K562 (cell line): ENCODE data around the gene PRRG1. TPM values are rescaled to one million over a fixed set of nuclear protein-coding genes. Genes with fewer than 3 reads are reported as not detected.
"Not testable (repeated sequence)": the region's sequence is repeated elsewhere in the genome, so short reads cannot be mapped to it uniquely, and the experiment has no call there.

Experiments used
- ATAC-seq: fragments of 200-7000 bp; cut with Tn5 transposase; 3 replicates; pipeline ENCODE4 v1.9.1; 2020; ENCODE audit warnings: moderate library complexity
- BruUV-seq: library from RNA; stranded (reverse); fragments of 400-500 nt; replicated peaks from 2 replicates; lab custom pipeline; 2021; lab: Mats Ljungman, UMichigan
- CTCF ChIA-PET: fragments of 300-600 bp; formaldehyde crosslinking; extraction: SDS; loops from one replicate; lab custom pipeline; 2021; ENCODE audit warnings: low intra/inter-chr PET ratio; lab: Yijun Ruan, JAX
- POLR2A ChIA-PET: fragments of 300-600, 350-650 bp; sonication (Branson Sonifier 250); formaldehyde crosslinking; extraction: SDS; loops from one replicate; lab custom pipeline; 2021; ENCODE audit warnings: antibody characterized with exemption, inconsistent platforms; lab: Yijun Ruan, JAX
- DNase-seq, 4 experiments: peaks; one replicate each; pipeline versions ENCODE4 v3.0.0 to v3.0.0-alpha.2; 2011 to 2018; ENCODE audit warnings: low spot score in 3 of 4, mixed read lengths in 3 of 4; ENCODE audit errors: extremely low read depth in 1 of 4
- FAIRE-seq: peaks from 2 replicates; lab custom pipeline; 2011; peaks lifted over from hg19 to GRCh38; lab: Jason Lieb, UNC
- H2AFZ ChIP-seq: 2 replicates; pipeline ENCODE4 v1.6.0; 2011; ENCODE audit warnings: low read depth, low read length, control low read depth, inconsistent platforms
- H3K27ac ChIP-seq: fragments of 200-600 bp; 3 replicates; pipeline ENCODE4 v1.8.0; 2011; ENCODE audit warnings: low read depth, mild to moderate bottlenecking, control low read depth, inconsistent platforms, low read length, moderate library complexity, mixed read lengths; ENCODE audit errors: extremely low read depth
- H3K27me3 ChIP-seq, 2 experiments: fragments of 300-600 bp in 1 of 2; 2 replicates in 1 of 2; 3 replicates in 1 of 2; pipeline versions ENCODE4 v1.6.0 to v1.8.0; 2011; ENCODE audit warnings: inconsistent platforms in 2 of 2, low read length in 2 of 2, mild to moderate bottlenecking in 1 of 2, mixed read lengths in 1 of 2, moderate library complexity in 1 of 2; ENCODE audit not compliant: control insufficient read depth in 2 of 2, insufficient read depth in 2 of 2
- H3K36me3 ChIP-seq: fragments of 300-600 bp; 3 replicates; pipeline ENCODE4 v1.8.0; 2011; ENCODE audit warnings: mild to moderate bottlenecking, low read length, inconsistent platforms; ENCODE audit not compliant: control insufficient read depth, insufficient read depth
- H3K4me1 ChIP-seq, 2 experiments: fragments of 200-600 bp in 1 of 2; replicated peaks in 1 of 2; 2 replicates in 1 of 2; 3 replicates in 1 of 2; pipeline versions ENCODE4 v1.5.1 to v1.8.0; 2011; ENCODE audit warnings: inconsistent platforms in 2 of 2, low read length in 2 of 2, mild to moderate bottlenecking in 1 of 2, mixed read lengths in 1 of 2, moderate library complexity in 1 of 2; ENCODE audit not compliant: control insufficient read depth in 2 of 2, insufficient read depth in 2 of 2
- H3K4me2 ChIP-seq: 2 replicates; pipeline ENCODE4 v1.6.1; 2011; ENCODE audit warnings: low read length, control low read depth, inconsistent platforms, mixed read lengths; ENCODE audit not compliant: insufficient read depth
- H3K4me3 ChIP-seq: fragments of 200-600 bp; sonication (generic), shearing (Covaris generic); 2 replicates; pipeline ENCODE4 v1.5.1; 2016; ENCODE audit warnings: control low read depth, inconsistent platforms
- H3K79me2 ChIP-seq: fragments of 200-600 bp; 3 replicates; pipeline ENCODE4 v1.8.0; 2011; ENCODE audit warnings: low read length, inconsistent platforms; ENCODE audit not compliant: control insufficient read depth, insufficient read depth
- H3K9ac ChIP-seq, 2 experiments: 2 replicates each; pipeline versions ENCODE4 v1.6.0 to v1.6.1; 2011; ENCODE audit warnings: low read depth in 2 of 2, low read length in 2 of 2, control low read depth in 1 of 2, inconsistent platforms in 1 of 2, mild to moderate bottlenecking in 1 of 2, mixed read lengths in 1 of 2; ENCODE audit not compliant: insufficient read depth in 1 of 2
- H3K9me1 ChIP-seq: one replicate; pipeline ENCODE4 v1.6.0; 2011; ENCODE audit warnings: inconsistent platforms, mild to moderate bottlenecking, low read length, moderate library complexity; ENCODE audit not compliant: control insufficient read depth, insufficient read depth
- H3K9me3 ChIP-seq: replicated peaks from 2 replicates; pipeline ENCODE4 v1.5.1; 2011; ENCODE audit warnings: low read depth, low read length, inconsistent platforms; ENCODE audit not compliant: control insufficient read depth, insufficient read depth
- H4K20me1 ChIP-seq: replicated peaks from 2 replicates; pipeline ENCODE4 v1.6.1; 2011; ENCODE audit warnings: low read length, inconsistent platforms, mixed read lengths; ENCODE audit not compliant: control insufficient read depth, insufficient read depth
- ARHGAP35 ChIP-seq: fragments of 450-650 bp; IDR thresholded peaks from 2 replicates; pipeline ENCODE4 v1.6.1; 2018; ENCODE audit not compliant: partially characterized antibody
- BHLHE40 ChIP-seq: IDR thresholded peaks from 2 replicates; pipeline ENCODE4 v1.6.1; 2011; ENCODE audit warnings: low read length, improper control_type of control experiment
- COPS2 ChIP-seq: fragments of 450-650 bp; conservative IDR thresholded peaks from 2 replicates; pipeline ENCODE4 v1.6.1; 2016; ENCODE audit warnings: mild to moderate bottlenecking, moderate library complexity
- GATAD2A ChIP-seq: fragments of 450-650 bp; IDR thresholded peaks from 2 replicates; pipeline ENCODE4 v1.6.1; 2017
- KLF6 ChIP-seq: fragments of 250-450 bp; sonication (Bioruptor Pico); IDR thresholded peaks from 2 replicates; pipeline ENCODE4 v1.4.0; 2020; ENCODE audit warnings: mild to moderate bottlenecking, moderate library complexity, borderline replicate concordance
- MAFF ChIP-seq: IDR thresholded peaks from 2 replicates; pipeline ENCODE4 v1.6.1; 2012; ENCODE audit warnings: low read length, improper control_type of control experiment
- MAZ ChIP-seq, 2 experiments: fragments of 450-650 bp in 1 of 2; sonication (generic) in 1 of 2; formaldehyde crosslinking; IDR thresholded peaks in 1 of 2; conservative IDR thresholded peaks in 1 of 2; 2 replicates each; pipeline versions ENCODE4 v1.4.0 to v1.5.0; 2020; ENCODE audit warnings: mild to moderate bottlenecking in 1 of 2, missing genetic modification reagents in 1 of 2
- NFRKB ChIP-seq: fragments of 450-650 bp; IDR thresholded peaks from 2 replicates; pipeline ENCODE4 v1.6.1; 2016; ENCODE audit warnings: low read depth
- RB1 ChIP-seq: fragments of 450-650 bp; IDR thresholded peaks from 2 replicates; pipeline ENCODE4 v1.6.1; 2017; ENCODE audit warnings: low read depth, mild to moderate bottlenecking
- SP2 ChIP-seq: IDR thresholded peaks from 2 replicates; pipeline ENCODE4 v1.6.1; 2011; ENCODE audit warnings: mild to moderate bottlenecking, low read depth, low read length, moderate library complexity; ENCODE audit not compliant: poor library complexity, severe bottlenecking; ENCODE audit errors: extremely low read depth
- TAL1 ChIP-seq: fragments of 450-650 bp; IDR thresholded peaks from 2 replicates; pipeline ENCODE4 v1.6.1; 2016; ENCODE audit warnings: mild to moderate bottlenecking
- TRIM28 ChIP-seq: fragments of 450-650 bp; IDR thresholded peaks from 2 replicates; pipeline ENCODE4 v1.6.1; 2017
- ZSCAN32 ChIP-seq: fragments of 450-650 bp; formaldehyde crosslinking; IDR thresholded peaks from 2 replicates; pipeline ENCODE4 v1.4.0; 2020; ENCODE audit warnings: mild to moderate bottlenecking, moderate library complexity
- WGBS: fragments of 100-300 bp; shearing (Covaris generic); methylation state at CpG from one replicate; pipeline ENCODE4 v1.1.6; 2016; ENCODE audit warnings: low coverage, mixed read lengths; ENCODE audit not compliant: insufficient coverage; ENCODE audit errors: missing lambda C conversion rate; 5-methylcytosine and 5-hydroxymethylcytosine counted together
- in situ Hi-C: fragments of 300-500 bp; cut with MboI; formaldehyde crosslinking; loops from 4 replicates; pipeline ENCODE4 v1.15.0; 2018; ENCODE audit warnings: inconsistent platforms, mixed read lengths
- intact Hi-C: fragments of 100-400 bp; cut with micrococcal nuclease; formaldehyde crosslinking; loops from 2 replicates; pipeline ENCODE4 v1.14.2; 2022
- polyA plus RNA-seq, 8 experiments: library from polyadenylated mRNA; depleted of rRNA in 4 of 8; stranded (reverse) in 5 of 8; unstranded in 3 of 8; fragments of >200 nt; fragmentation: Nextera tagmentation in 2 of 8; fragmentation: Illumina TruSeq in 1 of 8; extraction: Ambion mirVana in 2 of 8; extraction: Trizol in 1 of 8; gene quantifications; 2 replicates each; pipeline versions ENCODE4 v1.2.1 to v1.2.3, GENCODE V29; 2011 to 2014; ENCODE audit warnings: inconsistent platforms in 1 of 8, missing spikeins in 1 of 8
- total RNA-seq, 7 experiments: library from RNA; depleted of rRNA in 6 of 7; stranded (reverse); fragments of >200 nt in 6 of 7; fragmentation: Illumina TruSeq in 2 of 7; extraction: Trizol in 2 of 7; gene quantifications; 2 replicates each; pipeline versions ENCODE4 v1.2.1 to v1.2.3, GENCODE V29; 2011 to 2021; ENCODE audit warnings: low replicate concordance in 1 of 7

The PRRG1 gene
- total and polyA plus RNA-seq, 9 of the 15 experiments (the other 6 are each of a cell fraction or from before 2014, with no cell fraction given), result 1.7 to 11.8 (median 4.2) TPM

DNA sequence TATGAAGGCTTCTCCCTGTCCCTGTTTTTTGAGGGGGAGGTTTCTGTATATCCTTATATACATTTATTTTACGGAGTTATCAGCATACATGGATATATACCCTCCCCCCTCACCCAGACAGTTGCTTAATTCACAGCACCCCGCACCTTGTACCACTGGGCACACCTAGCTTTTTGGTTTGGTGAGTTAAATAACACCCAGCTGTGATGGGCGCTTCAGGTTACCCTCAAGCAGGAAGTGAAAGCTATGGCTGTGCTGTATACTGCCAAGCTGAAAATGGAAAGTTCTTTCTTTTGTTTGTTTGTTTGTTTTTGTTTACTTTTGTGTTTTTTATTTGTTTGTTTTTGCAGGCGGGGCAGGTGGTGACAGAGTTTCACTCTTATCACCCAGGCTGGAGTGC is 150.5 kb downstream of the PRRG1 start:
- H3K27me3 ChIP-seq, H3K9me1 ChIP-seq, ATAC-seq, H2AFZ ChIP-seq, H3K36me3 ChIP-seq, FAIRE-seq, H3K4me2 ChIP-seq, H4K20me1 ChIP-seq, H3K4me1 ChIP-seq, POLR2A ChIA-PET, DNase-seq, H3K79me2 ChIP-seq, H3K9ac ChIP-seq, H3K27ac ChIP-seq, CTCF ChIA-PET, H3K9me3 ChIP-seq, BruUV-seq, H3K4me3 ChIP-seq: not testable (repeated sequence)
- 0% methylated on average over 1 of the region's 4 CpGs for WGBS
- intact Hi-C loops (loop anchor here (10.0 kb wide), 2 partner anchors 245 to 675 kb away; no protein-coding TSS in a partner anchor), in situ Hi-C loops (loop anchor here (25.0 kb wide), 1 partner anchor 663 kb away; no protein-coding TSS in a partner anchor)

- peaks cover 0 to 3% of the 10 kb centered on the region in 2 experiments; a peak in 1 of 5 replicates for H3K4me1 ChIP-seq
- WGBS, result 30% methylated on average over 30 of the region's 35 CpGs
- H3K36me3 ChIP-seq, result no peaks in the 10 kb centered on the region
- H3K9ac ChIP-seq, result no peak overlapping the region
- no peaks in the 10 kb centered on the region for H3K27me3 ChIP-seq
- TF ChIP-seq TAL1 (no peak), GATAD2A (no peak), SP2 (no peak), NFRKB (no peak), KLF6 (CRISPR knock-in tag) (no peak), BHLHE40 (no peak), ZSCAN32 (no peak), ARHGAP35 (no peak), COPS2 (no peak), MAZ (CRISPR knock-in tag; conservative IDR thresholded peaks at IDR 0.05 in 1 of 2, IDR thresholded peaks at IDR 0.05 in 1 of 2) (no peak), MAFF (no peak), RB1 (no peak), TRIM28 (no peak)
- H3K79me2 ChIP-seq, result no peaks in the 10 kb centered on the region
- no peaks in the 10 kb centered on the region for H4K20me1 ChIP-seq
- ChIA-PET POLR2A (no interaction called here), CTCF (no interaction called here)
- BruUV-seq, result no TSS peak
- no peak overlapping the region for H3K27ac ChIP-seq
- FAIRE-seq (no peak), DNase-seq (no peak), ATAC-seq (no peak)
- no peak overlapping the region for H3K4me3 ChIP-seq
- no peaks in the 10 kb centered on the region for H3K9me1 ChIP-seq
- no peak overlapping the region for H3K4me2 ChIP-seq
- no peak overlapping the region for H2AFZ ChIP-seq
- in situ Hi-C loops (loop anchor here (25.0 kb wide), 1 partner anchor 657 kb away; no protein-coding TSS in a partner anchor), intact Hi-C loops (loop anchor here (10.0 kb wide), 2 partner anchors 240 to 670 kb away; no protein-coding TSS in a partner anchor)
- no peaks in the 10 kb centered on the region for H3K9me3 ChIP-seq
These were observed 155.8 kb downstream of the PRRG1 start for GRCh38 chrX:37504991-37505390.
